Activated CD8-positive, alpha-beta memory T cell treated with anti-CD3 and anti-CD28 coated beads for 4 hours (primary cell): ENCODE measurements around the gene DCLRE1C.
"Not testable (repeated sequence)": the region's sequence is repeated elsewhere in the genome, so short reads cannot be mapped to it uniquely, and the experiment has no call there.

Experiments used
- DNase-seq, 2 donors: peaks; one replicate each; pipeline ENCODE4 v3.0.0-alpha.2; 2020; ENCODE audit warnings: low read depth in 2 of 2

The DCLRE1C gene

GRCh38 chr10:14884082-14884481 lies 69.8 kb downstream of the DCLRE1C start:
- no peak for DNase-seq

GRCh38 chr10:14880229-14880628 lies 73.7 kb downstream of the DCLRE1C start:
- no peak for DNase-seq

GRCh38 chr10:14879928-14880193 lies 74.0 kb downstream of the DCLRE1C start:
- DNase-seq = no peak

GRCh38 chr10:14879124-14879927 lies 74.6 kb downstream of the DCLRE1C start:
- DNase-seq = peak; percentile 5 to 19

- peak; percentile 85 to 87 for DNase-seq
Measured at GRCh38 chr10:14878266-14879123, 75.4 kb downstream of the DCLRE1C start, which contains the start of gene SUV39H2. TSS of gene SUV39H2 (plus strand) at chr10:14878866. CDS start at chr10:14878889, 23 bp downstream.

GRCh38 chr10:14876764-14877163 lies 77.1 kb downstream of the DCLRE1C start:
- no peak for DNase-seq

- no peak for DNase-seq
Measured at GRCh38 chr10:14875941-14876340, 78.0 kb downstream of the DCLRE1C start.

- DNase-seq = no peak
Measured at GRCh38 chr10:14873090-14873760, 80.7 kb downstream of the DCLRE1C start.

- not testable (repeated sequence) for DNase-seq
Measured at GRCh38 chr10:14864871-14865270, 89.0 kb downstream of the DCLRE1C start.

GRCh38 chr10:14864466-14864865 lies 89.4 kb downstream of the DCLRE1C start:
- not testable (repeated sequence) for DNase-seq

- DNase-seq = no peak
Measured at GRCh38 chr10:14860791-14861190, 93.1 kb downstream of the DCLRE1C start.

GRCh38 chr10:14859775-14860174 lies 94.1 kb downstream of the DCLRE1C start:
- no peak for DNase-seq

GRCh38 chr10:14859043-14859442 lies 94.9 kb downstream of the DCLRE1C start:
- no peak for DNase-seq

- no peak for DNase-seq
Measured at GRCh38 chr10:14858338-14858960, 95.4 kb downstream of the DCLRE1C start.

GRCh38 chr10:14855453-14855852 lies 98.4 kb downstream of the DCLRE1C start:
- DNase-seq = no peak

- no peak for DNase-seq
Measured at GRCh38 chr10:14852236-14852635, 101.7 kb downstream of the DCLRE1C start.
